ENCODE measurements around the gene LY6G6C.

Gene LY6G6C

DNA sequence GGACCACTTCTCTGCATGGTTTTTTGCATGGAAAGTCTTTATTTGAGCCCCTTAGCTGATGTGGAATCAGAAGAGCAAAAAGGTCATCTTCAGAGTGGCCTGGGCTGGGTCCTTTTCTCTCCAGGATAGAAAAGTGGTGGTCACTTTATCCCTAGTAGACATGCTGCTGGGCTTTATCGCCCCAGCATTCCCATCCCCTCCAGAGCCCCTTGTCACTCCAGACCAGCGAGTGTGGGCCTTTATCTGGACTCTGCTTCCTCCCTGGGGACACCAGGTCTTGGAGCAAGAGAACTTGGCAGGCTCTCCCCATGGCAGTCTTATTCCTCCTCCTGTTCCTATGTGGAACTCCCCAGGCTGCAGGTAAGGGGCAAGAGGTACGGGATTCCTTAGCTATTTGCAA, 14.9 kb downstream of the LY6G6C start, which contains the start of gene LY6G6F:
TSS of gene LY6G6F (plus strand) at position 268 of the 400 bp plus-strand sequence. CDS start at position 309, 41 bp downstream.
- DNase-seq (ENCODE audit: low spot score): no peak

DNA sequence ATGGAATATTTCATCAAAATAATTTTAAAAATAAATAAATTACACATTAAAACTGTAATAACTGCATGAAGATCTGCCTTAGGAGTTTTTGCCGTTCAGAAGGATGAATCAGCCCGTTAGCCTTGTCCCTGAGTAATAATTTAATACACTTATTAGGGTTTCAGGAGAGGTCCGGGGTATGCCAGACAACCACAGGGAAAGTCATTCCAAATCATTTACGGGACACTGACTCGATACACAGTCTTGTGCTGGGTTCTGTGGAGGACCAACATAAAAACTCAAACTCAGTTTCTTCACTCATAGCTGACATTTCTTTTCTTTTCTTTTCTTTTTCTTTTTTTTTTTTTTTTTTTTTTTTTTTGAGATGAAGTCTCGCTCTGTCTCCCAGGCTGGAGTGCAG, 15.6 kb downstream of the LY6G6C start:
- no peak for DNase-seq (ENCODE audit: low spot score)

DNA sequence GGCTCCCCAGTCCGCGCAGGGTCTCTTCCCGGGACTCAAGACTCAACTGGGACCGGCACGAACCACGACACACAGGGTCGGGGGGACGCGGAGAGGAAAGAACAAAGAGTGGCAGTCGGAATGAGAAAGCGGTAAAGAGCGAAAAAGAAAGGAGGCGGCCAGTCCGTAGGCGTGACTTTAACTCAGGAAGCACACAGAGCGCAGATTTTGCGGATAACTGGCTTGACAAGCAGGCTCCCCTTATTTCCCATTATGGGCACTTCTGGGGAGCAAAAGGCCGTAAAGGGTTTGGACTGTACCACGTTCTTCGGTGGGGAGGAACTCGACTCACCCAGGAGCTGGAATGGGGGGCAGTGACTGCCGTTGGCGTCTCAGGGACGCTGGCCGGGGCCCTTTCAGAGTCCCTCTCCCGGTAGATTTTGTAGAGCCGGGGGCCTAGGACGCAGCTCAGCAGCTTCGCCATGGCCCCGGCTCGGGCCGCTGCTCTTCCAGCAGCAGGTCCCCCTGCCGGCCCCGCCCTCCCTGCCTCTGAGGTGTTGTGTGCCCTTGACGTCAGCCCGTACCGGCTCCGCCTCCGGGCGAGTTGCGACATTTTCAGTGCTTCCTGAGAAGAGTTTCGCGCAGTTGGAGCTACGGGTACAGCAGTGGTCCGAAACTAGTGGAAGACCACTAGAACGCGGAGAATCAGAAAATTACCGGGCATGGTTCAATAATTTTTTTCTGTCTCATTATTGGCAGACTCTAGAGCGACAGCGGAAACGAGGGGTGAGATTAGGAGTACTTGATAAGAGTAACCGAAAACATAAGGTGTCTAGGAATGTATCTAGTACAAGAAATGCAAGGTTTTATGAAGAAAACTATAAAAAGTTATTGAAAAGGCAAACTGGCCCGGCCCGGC, 18.5 kb downstream of the LY6G6C start, which contains the start of gene ABHD16A:
TSS of gene ABHD16A (minus strand) at position 506 of the 898 bp plus-strand sequence. CDS start at position 463, 43 bp downstream.
- peak; percentile 95 for DNase-seq (ENCODE audit: low spot score)

DNA sequence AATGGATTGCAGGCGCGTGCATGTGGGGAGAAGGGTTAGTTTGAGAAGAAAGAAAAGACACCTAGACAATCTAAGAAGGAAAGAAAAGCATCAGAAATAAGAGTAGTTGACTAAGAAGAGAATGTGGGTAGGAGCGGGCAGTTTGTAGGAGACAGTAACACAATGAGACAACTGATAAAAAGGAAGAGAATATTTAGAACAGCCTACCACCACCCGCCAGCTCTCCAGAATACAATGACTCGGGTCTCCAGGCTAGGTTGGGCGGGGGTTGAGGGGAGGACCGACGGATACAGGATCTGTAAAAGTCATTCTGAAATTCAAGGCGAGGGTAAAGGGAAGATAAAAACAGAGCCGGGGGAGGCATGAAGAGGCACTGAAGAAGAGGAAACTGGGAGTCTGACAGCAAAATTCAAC, 19.1 kb downstream of the LY6G6C start:
- no peak for DNase-seq (ENCODE audit: low spot score)

DNA sequence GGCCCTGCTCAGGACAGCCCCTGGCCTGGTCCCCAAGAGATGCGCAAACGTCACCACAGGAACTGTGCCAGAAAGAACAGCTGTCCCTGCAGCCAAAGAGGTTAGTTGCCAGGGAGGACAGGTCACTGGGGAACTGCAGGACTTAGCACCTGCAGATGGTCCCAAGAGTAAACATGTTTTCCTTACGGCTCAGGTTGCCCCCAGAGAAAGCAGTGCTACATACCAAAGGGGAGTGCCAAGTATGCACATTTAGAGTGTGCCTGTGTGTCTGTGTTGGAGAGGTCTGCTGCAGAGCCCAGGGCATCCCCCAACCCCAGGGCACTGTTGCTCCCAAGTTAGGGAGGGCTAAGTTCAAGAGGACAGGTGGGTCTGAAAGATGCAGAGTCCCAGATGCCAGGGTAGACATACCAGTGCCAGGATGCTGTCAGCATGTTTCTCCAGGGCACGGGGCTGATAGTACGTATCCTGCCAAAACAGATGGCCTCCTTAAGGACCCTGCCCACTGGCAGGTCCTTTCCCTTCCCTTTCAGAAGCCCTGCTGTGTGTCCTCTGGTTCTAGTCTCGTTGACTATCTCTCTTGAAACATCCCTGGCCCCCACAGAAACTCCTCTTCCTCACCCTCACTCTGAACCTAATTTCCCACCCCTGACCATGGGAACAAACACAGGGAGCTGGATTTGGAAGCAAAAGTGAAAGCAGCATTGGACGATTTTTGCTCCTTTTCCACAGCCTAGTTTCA, 19.7 kb downstream of the LY6G6C start:
- no peak for DNase-seq (ENCODE audit: low spot score)

DNA sequence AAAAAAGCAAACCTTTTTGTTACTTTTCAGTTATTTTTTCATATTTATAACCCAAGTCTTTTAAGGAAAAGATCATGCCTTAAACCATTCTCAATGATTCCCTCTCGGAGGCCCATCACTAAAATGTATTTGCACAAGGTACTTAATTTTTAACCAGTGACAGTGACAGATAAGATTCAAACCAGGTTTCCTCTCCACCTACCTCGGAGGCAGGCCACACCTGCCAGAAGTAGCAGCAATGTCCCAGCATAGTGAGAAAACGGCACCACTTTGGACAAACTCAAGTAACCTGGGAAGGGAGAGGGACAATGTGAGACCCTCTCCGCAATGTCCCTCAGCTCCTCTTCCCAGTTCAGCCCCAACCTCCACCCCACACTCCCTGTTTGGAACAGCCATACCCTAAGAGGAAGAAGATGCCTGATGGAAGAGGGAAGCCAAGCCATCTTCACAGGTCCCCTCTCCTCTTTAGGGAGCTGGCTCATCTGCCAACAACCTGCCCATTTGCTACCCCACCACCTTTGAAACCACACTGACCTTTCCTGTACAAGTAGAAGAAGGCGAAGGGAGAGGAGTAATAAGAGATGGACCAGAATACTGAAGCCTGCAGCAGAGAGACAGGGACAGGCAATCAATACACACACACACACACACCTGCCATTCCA, 20.7 kb downstream of the LY6G6C start:
- no peak for DNase-seq (ENCODE audit: low spot score)

DNA sequence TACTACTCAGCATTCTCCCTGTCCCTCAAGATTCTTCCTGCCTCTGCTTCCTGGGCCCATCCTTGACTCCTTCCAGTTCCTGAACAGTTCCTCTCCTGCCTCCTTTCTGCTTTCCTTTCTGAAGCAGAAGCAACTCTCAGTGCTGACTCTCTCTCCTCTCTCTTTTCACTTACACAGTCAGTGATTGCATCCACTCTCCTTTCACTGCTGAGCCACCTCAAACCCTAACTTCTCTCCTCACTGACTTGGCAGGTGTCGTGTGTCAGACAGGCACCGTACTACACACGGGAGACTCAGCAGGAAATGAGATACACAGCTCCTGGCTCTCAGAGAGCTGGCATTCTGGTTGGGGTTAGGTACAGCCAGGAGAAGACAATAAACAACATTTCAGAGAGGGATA, 24.0 kb downstream of the LY6G6C start:
- DNase-seq (ENCODE audit: low spot score): no peak

DNA sequence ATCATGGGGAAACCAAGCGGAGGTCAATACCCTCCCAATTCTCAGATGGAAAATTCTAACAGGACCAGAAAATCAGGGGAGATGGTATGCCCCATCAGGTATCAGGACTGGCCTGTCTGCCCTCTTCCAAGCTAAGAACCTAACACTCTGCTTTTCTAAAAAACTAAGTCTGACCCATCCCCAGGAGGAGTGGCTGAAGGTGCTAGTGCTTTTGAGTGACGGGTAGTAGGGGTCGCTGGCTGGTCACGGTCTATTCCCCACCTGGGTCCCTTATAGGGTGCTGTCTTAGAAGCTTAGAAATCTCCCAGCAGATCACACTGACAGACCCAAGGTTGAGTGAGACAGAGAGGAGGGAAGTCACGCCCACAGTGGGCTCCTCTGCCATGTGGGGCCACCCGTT, 28.0 kb downstream of the LY6G6C start:
- DNase-seq (ENCODE audit: low spot score): no peak

DNA sequence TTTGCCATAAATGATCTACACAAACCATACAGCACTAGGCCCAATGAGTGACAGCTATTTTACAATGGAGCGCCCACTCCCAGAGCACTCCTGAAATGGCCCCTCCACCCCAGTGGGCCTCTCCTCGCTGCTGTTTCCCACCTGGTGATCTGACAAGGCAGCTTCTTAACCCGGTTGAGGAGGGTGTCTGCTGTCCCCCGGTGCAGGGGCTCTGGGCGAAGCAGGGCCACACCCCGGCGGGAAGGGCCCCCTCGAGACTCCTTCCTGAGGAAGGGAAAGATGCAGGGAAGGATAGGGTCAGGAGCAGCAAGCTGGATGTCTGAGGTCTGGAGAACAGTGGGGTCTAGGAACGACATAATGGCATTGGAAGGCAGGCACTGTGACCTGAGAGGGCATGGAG, 28.7 kb downstream of the LY6G6C start:
- DNase-seq (ENCODE audit: low spot score): no peak

DNA sequence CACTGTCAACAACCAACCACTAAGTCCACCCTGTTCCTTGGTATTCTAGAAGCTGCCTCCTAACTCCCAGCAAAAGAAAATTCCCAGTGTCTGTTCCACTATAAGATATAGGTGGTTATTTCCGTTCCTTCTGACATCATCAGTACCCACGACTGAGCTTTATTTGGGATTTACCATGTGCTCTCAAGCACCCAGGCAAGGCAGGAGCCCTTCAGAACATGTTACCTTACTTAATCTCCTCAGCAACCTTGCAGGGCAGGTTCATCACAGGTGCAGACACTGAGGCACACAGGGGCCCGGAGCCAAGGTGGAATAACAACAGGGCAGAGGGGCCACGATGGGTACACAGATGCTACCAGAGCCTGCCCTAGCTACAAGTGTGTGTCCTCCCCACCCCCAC, 29.2 kb downstream of the LY6G6C start:
- no peak for DNase-seq (ENCODE audit: low spot score)

DNA sequence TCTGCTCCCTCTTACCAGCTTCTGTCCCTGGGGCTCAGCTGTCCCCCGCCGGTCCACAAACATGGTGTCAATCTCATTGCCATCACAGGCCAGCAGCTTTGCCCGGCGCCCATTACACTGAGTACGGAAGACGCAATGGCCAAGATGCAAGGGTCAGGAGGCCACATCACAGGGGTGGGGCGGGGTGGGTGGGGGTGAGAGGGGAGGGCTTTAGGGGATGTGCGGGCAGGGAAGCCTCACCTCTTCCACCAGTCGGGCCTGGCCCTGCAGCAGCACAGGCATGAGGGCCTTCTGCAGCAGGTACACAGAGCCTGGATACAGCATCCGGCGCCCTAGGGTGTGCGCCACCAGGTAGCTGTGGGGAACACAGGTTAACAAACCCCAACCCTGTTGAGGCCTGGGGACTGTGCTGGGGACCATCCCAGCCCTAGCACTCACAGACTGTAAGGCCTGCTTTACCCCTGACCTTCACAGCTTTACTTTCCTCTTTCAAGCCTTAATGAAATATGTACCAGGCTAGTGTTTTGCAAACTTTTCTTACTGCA, 29.9 kb downstream of the LY6G6C start:
- no peak for DNase-seq (ENCODE audit: low spot score)

DNA sequence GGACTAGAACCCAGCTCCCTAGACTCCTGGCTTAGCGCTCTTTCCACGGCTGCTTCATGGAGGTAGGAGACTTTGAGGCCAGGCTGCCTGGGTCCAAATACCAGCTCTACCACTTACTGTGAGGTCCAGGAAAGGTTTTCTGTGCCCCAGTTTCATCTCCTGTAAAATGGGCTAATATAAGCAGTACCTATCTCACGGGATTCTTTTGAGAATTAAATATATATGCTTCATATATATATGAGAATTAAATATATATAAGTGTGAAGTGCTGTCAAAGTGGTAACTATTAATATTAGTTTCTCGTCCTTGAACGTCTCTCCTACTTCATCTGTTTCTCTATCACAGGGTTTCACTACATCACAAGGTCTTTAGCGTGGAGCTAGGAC, 30.5 kb downstream of the LY6G6C start:
- no peak for DNase-seq (ENCODE audit: low spot score)

DNA sequence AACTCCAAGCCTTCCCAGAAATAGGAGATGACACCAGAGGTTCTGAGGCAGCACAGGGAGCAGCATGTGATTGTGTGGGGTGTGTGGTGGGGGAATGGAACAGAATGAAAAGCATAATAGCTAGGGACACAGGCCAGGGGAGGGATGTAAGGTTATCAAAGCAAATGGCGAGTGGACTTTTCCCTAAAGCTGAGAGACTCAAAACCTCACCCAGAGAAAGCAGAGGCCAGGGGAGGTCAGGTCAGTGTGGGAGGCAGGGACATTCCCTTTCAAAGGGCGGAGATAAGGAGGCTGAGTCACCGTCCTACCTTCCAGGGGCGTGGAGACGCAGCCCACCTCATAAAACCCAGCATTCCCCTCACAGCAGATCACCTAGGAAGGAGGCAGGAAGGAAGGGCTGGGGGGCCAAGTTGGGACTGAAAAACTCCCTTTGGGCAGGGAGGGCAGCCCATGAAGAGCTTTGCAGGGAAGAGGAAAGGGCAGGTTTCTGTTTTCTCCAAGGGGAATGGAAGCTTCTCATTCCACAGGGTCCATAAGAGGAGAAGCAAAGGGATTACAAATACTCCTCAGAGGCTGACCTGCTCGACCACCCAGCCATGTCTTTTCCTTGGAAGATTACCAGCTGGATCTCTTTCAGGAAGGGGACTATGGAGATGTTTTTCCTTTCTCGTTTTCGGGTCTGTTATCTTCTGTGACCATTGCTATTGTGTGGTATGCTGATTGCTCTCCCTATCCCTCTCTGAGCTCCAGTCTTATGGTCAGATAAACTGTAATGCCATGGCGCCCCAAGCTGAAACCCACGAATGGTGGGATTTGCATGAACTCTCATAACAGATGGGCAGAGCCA, 31.1 kb downstream of the LY6G6C start:
- peak; percentile 54 for DNase-seq (ENCODE audit: low spot score)

DNA sequence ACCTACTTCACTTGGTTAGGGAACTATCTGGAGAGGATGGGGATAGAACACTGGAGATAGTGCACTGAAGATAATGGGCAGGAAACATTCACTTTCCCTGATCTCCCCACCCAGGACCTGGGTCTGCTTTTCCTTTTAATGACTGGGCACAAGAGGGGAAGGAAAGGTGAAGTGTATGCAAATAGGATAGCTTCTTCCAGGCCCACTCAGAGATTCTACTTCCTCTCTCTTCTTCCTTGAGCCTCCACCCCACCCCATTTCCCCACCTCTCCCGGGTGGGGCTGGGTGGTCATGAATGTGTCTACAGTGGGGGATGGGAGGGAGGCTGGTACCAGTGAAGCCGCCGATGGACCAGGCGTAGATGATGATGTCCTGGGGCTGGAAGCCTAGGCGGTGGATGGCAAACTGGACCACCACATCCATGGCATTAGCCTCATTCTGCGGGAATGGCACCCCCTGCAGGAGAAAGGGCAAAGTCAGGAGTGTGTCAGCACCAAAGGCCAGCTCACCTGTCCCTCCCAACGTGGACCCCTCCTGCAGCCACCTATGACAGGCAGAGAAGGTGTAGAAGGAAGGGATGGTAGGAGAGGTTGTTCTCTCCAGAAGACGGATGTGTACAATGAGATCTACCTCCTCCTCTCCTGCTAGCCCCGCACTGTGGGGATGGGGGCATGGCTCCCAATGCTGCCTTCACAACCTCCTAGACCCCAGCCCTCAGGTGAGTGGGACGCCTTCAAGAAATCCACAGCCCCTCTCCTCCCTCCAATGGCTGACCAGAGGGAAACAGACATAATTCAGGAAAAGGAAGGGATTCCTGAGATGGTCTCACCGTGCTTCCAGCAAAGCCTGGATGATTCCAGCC, 32.1 kb downstream of the LY6G6C start:
- DNase-seq (ENCODE audit: low spot score): no peak

DNA sequence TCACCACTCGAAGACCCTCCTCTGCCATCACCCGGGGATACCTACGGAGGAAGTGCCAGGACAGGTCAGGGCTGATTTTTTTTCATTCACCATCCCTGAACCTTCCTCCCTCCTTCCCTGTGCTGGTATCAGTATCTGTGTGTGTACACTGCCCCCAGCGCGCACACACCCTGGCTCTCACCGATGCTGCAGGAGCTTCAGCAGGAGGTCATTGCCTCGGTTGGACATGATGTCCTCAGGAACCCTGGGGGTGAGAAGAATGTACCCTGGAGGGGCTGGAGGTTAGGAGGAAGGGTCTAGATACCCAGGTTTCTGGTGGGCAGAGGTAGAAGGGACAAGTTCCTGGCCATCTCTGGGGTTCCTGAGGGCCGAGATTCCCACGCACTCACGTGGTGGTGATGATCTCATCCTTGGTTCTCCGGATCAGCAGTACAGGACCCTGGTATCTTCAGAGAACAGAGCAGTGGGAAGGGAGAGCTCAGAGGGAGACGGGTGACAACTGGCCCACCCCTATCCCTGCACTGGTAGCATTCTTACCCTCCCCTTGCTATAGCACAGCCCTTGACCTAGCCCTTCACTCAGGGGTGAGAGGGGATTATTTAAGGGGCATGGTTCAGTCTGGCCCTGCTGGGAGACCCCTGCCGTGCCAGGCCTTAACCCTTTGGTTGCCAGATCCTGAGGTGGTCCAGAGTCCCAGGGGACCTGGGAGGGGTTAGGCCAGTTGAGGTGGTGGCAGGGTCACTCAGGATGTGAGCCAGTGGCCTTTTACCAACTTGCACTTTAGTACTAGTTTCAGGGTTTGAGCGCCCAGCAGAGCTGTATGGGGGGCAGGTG, 33.5 kb downstream of the LY6G6C start:
- no peak for DNase-seq (ENCODE audit: low spot score)

DNA sequence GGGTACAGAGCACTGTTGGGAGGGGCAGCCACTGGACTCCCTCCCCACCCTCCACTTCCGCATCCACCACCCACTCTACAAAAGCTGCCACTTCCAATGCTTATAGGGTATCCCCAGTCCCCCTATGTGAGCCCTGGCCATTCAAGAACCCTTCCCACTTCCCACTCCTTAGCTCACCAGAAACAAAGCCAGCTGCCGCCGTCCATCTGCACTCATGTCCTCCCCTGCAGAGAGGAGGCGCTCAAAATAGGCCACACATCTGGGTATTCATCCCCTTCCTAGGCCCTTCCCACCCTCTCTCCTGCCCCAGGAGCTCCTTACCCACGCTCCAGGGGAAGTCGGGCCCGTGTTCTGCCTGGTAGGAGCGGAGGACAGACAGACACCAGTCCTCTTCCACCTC, 34.2 kb downstream of the LY6G6C start:
- no peak for DNase-seq (ENCODE audit: low spot score)

DNA sequence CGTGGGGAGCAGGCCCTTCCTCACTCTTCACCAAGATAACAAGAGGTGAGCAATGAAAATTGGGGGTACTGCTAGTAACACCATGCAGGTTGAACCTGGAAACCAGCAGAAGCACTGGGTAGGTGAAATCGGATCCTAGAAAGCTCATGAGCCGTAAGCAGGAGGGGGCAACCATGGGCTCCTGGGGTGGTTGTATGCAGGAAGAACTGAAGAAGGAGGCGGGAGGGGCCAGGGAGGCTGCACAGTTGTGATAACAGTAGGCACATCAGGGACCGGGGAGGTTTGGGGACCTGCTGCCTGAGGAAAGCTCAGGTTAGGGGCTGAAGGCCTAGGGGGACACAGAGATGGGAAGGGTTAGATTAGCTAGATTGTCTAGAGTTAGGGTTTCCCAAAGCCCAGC, 35.1 kb downstream of the LY6G6C start:
- no peak for DNase-seq (ENCODE audit: low spot score)

DNA sequence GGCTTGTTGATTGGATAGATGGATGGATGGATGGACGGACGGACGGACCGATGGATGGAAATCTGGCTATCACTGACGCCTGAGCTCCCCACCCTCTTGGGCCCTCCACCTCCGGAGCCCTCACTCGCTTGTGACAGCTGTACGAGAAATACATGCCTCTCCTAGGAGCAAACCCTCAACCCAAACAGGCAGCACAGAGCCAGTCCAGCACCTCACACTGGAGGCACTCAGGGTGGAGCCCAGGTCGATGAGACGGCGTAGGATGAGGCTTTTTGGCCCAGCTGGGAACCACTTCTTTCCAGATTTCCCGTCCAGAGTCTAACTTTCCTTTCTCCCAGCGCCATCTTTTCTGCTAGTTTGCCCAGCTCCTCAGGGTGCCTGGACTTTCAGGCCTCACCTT, 38.0 kb downstream of the LY6G6C start:
- DNase-seq (ENCODE audit: low spot score): no peak

DNA sequence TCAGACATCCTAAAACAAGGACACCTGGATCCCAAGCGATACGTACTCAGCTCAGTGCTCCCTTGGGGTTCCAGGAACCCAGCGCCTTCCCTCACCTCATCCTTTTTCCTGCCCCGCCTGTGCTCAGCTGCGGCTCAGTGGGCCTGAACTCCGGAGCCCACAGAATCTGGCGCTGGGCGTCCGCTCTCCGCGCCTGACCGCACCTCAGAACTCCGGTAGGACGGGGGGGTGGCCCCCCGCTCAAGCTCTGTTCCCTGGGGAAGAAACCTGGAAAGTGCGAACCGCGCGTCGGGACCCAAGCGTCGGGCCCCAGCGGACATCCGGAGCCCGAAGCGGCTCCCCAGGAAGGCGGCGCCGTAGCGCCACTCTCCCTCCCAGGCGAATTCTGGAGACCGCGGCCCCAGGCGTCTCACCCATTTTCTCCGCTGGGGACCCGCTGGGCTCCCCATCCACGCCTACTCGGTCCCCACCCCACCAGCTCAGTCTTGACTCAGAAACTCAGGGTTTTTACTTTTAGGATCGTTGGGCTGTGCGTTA, 40.3 kb downstream of the LY6G6C start:
- DNase-seq (ENCODE audit: low spot score): peak; percentile 31
